ENCODE results near the gene SAP30BP. TPM values are rescaled to one million over a fixed set of nuclear protein-coding genes. Genes with fewer than 3 reads are reported as not detected.

The SAP30BP gene
- total RNA-seq, 1 experiment from 2014 or later = 89.7 TPM

GRCh38 chr17:75695830-75696271 is 28.7 kb downstream of the SAP30BP start:
- WGBS (ENCODE audit: extremely low coverage, insufficient read length, low lambda C conversion rate) = no CpG with 5 or more reads among the region's 12 CpGs

More at GRCh38 chr17:75695830-75696271, 28.7 kb downstream of the SAP30BP start:
- TF ChIP-seq, protein P1, sequence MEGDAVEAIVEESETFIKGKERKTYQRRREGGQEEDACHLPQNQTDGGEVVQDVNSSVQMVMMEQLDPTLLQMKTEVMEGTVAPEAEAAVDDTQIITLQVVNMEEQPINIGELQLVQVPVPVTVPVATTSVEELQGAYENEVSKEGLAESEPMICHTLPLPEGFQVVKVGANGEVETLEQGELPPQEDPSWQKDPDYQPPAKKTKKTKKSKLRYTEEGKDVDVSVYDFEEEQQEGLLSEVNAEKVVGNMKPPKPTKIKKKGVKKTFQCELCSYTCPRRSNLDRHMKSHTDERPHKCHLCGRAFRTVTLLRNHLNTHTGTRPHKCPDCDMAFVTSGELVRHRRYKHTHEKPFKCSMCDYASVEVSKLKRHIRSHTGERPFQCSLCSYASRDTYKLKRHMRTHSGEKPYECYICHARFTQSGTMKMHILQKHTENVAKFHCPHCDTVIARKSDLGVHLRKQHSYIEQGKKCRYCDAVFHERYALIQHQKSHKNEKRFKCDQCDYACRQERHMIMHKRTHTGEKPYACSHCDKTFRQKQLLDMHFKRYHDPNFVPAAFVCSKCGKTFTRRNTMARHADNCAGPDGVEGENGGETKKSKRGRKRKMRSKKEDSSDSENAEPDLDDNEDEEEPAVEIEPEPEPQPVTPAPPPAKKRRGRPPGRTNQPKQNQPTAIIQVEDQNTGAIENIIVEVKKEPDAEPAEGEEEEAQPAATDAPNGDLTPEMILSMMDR (conservative IDR thresholded peaks at IDR 0.05) = no peak
- H3K9ac ChIP-seq (ENCODE audit: extremely low read depth, insufficient read length, low read length) = no peak overlapping the region
- H2BK5ac ChIP-seq (ENCODE audit: insufficient read length, low read length) = no peak overlapping the region
- Mint-ChIP-seq H3K9me3 (no peaks in the 10 kb centered on the region), H3K27me3 (ENCODE audit: low read depth) (no peaks in the 10 kb centered on the region), H3K27ac (no peak overlapping the region), H3K4me1 (peaks cover 31 to 36% of the 10 kb centered on the region in 2 experiments), H3K36me3 (ENCODE audit: insufficient read depth in 1 of 3, low read depth in 3 of 3) (peaks cover 17 to 55% (median 38%) of the 10 kb centered on the region in 3 experiments), H3K4me3 (no peak overlapping the region)
- no peaks in the 10 kb centered on the region for H3K79me2 ChIP-seq (ENCODE audit: insufficient read depth, low read length)
- no peak overlapping the region for H3K4ac ChIP-seq (ENCODE audit: low read depth, low read length)
- H3K23ac ChIP-seq (ENCODE audit: insufficient read length, low read depth, low read length) = no peak overlapping the region
- no peak overlapping the region for H2BK120ac ChIP-seq (ENCODE audit: low read depth, low read length, poor library complexity, severe bottlenecking)
- H4K91ac ChIP-seq (ENCODE audit: insufficient read length, low read depth, low read length) = no peak overlapping the region
- H2BK20ac ChIP-seq (ENCODE audit: low read depth, low read length, poor library complexity, severe bottlenecking) = no peak overlapping the region
- no peaks in the 10 kb centered on the region for H3K27me3 ChIP-seq (ENCODE audit: insufficient read depth, low read length)
- H2AK5ac ChIP-seq (ENCODE audit: insufficient read length, low read length) = no peak overlapping the region
- DNase-seq = no peak
- no peak overlapping the region for H3T11ph ChIP-seq (ENCODE audit: low read length)
- H3K56ac ChIP-seq (ENCODE audit: insufficient read length, low read depth, low read length) = no peak overlapping the region
- H3K27ac ChIP-seq (ENCODE audit: insufficient read length, low read depth, low read length) = no peak overlapping the region
- H3K23me2 ChIP-seq (ENCODE audit: insufficient read length, low read depth, low read length, poor library complexity, severe bottlenecking) = no peaks in the 10 kb centered on the region
- no peaks in the 10 kb centered on the region for H3K9me3 ChIP-seq (ENCODE audit: control insufficient read depth, low read depth, low read length)
- H3K14ac ChIP-seq (ENCODE audit: insufficient read depth, low read length) = no peak overlapping the region
- H2BK12ac ChIP-seq (ENCODE audit: insufficient read length, low read depth, low read length) = no peak overlapping the region
- no peaks in the 10 kb centered on the region for H3K79me1 ChIP-seq (ENCODE audit: insufficient read depth, low read depth, low read length, poor library complexity, severe bottlenecking)
- no peak overlapping the region for H2BK15ac ChIP-seq (ENCODE audit: low read depth, low read length)
- no peaks in the 10 kb centered on the region for H3K4me1 ChIP-seq (ENCODE audit: insufficient read depth, low read length)
- no peaks in the 10 kb centered on the region for H4K20me1 ChIP-seq (ENCODE audit: control insufficient read depth, insufficient read depth, insufficient read length)
- H4K8ac ChIP-seq (replicated peaks; ENCODE audit: insufficient read length, low read depth, low read length) = no peak overlapping the region
- no peak overlapping the region for H4K5ac ChIP-seq (ENCODE audit: insufficient read length, low read depth, low read length)
- no peak overlapping the region for H3K18ac ChIP-seq (ENCODE audit: insufficient read length, low read depth, low read length)
- no peak overlapping the region for H3K4me2 ChIP-seq (ENCODE audit: insufficient read depth, insufficient read length, low read length)
- H2AFZ ChIP-seq (ENCODE audit: low read length) = no peak overlapping the region

Measured in H9 (cell line).